Neural progenitor cell (in vitro differentiated cells): ENCODE measurements around the gene IFITM5. TPM values are rescaled to one million over a fixed set of nuclear protein-coding genes. Genes with fewer than 3 reads are reported as not detected.
"Not testable (repeated sequence)": the region's sequence is repeated elsewhere in the genome, so short reads cannot be mapped to it uniquely, and the experiment has no call there.

ENCODE experiments used
- DNase-seq: peaks from one replicate; pipeline ENCODE4 v3.0.0-alpha.2; 2016; ENCODE audit warnings: low spot score
- H2AFZ ChIP-seq: fragments of 200-600 bp; sonication (generic); replicated peaks from 2 replicates; pipeline ENCODE4 v1.6.1; 2016; ENCODE audit warnings: antibody characterized with exemption
- H3F3A ChIP-seq: fragments of 200-600 bp; sonication (generic); 2 replicates; pipeline ENCODE4 v1.6.1; 2016; ENCODE audit warnings: antibody characterized with exemption, low read depth
- H3K27ac ChIP-seq: fragments of 200-600 bp; sonication (generic); 2 replicates; pipeline ENCODE4 v1.5.1; 2016; ENCODE audit warnings: mild to moderate bottlenecking
- H3K27me3 ChIP-seq: fragments of 200-600 bp; sonication (generic); 2 replicates; pipeline ENCODE4 v1.6.1; 2016; ENCODE audit warnings: mild to moderate bottlenecking, moderate library complexity
- H3K36me3 ChIP-seq: fragments of 200-600 bp; sonication (generic); 2 replicates; pipeline ENCODE4 v1.5.1; 2016
- H3K4me1 ChIP-seq: fragments of 200-600 bp; sonication (generic); 2 replicates; pipeline ENCODE4 v1.6.1; 2016; ENCODE audit warnings: mixed run types
- H3K4me2 ChIP-seq: fragments of 200-600 bp; sonication (generic); 2 replicates; pipeline ENCODE4 v1.6.1; 2016
- H3K4me3 ChIP-seq: fragments of 200-600 bp; sonication (generic); 2 replicates; pipeline ENCODE4 v1.5.1; 2016
- H3K79me2 ChIP-seq: fragments of 200-600 bp; sonication (generic); 2 replicates; pipeline ENCODE4 v1.6.1; 2016; ENCODE audit warnings: low read depth
- H3K9ac ChIP-seq: fragments of 200-600 bp; sonication (generic); 2 replicates; pipeline ENCODE4 v1.6.1; 2016
- H3K9me3 ChIP-seq: fragments of 200-600 bp; sonication (generic); 2 replicates; pipeline ENCODE4 v1.5.1; 2016; ENCODE audit warnings: low read depth
- H4K20me1 ChIP-seq: fragments of 200-600 bp; sonication (generic); 2 replicates; pipeline ENCODE4 v1.6.1; 2016; ENCODE audit warnings: low read depth
- H3K27ac Mint-ChIP-seq: 3 replicates; pipeline ENCODE4 v1.8.0; 2021; ENCODE audit warnings: mixed read lengths
- H3K27me3 Mint-ChIP-seq: 2 replicates; pipeline ENCODE4 v1.8.0; 2022; ENCODE audit warnings: low read depth, mild to moderate bottlenecking, inconsistent platforms, moderate library complexity, mixed read lengths; ENCODE audit not compliant: insufficient read depth
- H3K36me3 Mint-ChIP-seq: 3 replicates; pipeline ENCODE4 v1.8.0; 2021; ENCODE audit warnings: mixed read lengths
- H3K4me1 Mint-ChIP-seq: 3 replicates; pipeline ENCODE4 v1.8.0; 2021; ENCODE audit warnings: mixed read lengths
- H3K4me3 Mint-ChIP-seq: 3 replicates; pipeline ENCODE4 v1.8.0; 2021; ENCODE audit warnings: mild to moderate bottlenecking, moderate library complexity, mixed read lengths
- H3K9me3 Mint-ChIP-seq: 3 replicates; pipeline ENCODE4 v1.8.0; 2020; ENCODE audit warnings: mixed read lengths
- EZH2 ChIP-seq: fragments of 200-600 bp; sonication (generic); IDR thresholded peaks from 2 replicates; pipeline ENCODE4 v1.6.1; 2017; ENCODE audit warnings: antibody characterized with exemption, mild to moderate bottlenecking, moderate library complexity
- EZH2phosphoT487 ChIP-seq: fragments of 200-600 bp; sonication (generic); IDR thresholded peaks from 2 replicates; pipeline ENCODE4 v1.6.1; 2017; ENCODE audit warnings: antibody characterized with exemption
- total RNA-seq: library from RNA; depleted of rRNA; stranded (reverse); fragments of >200 nt; gene quantifications from 2 replicates; pipeline ENCODE4 v1.2.3, GENCODE V29; 2015; ENCODE audit warnings: low replicate concordance
- TF ChIP-seq, protein P1 (sequence below): fragments of 200-600 bp; sonication (generic); IDR thresholded peaks from 2 replicates; pipeline ENCODE4 v1.5.1; 2017; ENCODE audit warnings: antibody characterized with exemption, mild to moderate bottlenecking

IFITM5 gene
- total RNA-seq, 1 donor from 2014 or later = not detected

- peak overlapping the region; percentile 45 for H3K4me3 ChIP-seq
- H3K79me2 ChIP-seq = not testable (repeated sequence)
These were observed 19.2 kb upstream of the IFITM5 start for GRCh38 chr11:318405-319120.

DNA sequence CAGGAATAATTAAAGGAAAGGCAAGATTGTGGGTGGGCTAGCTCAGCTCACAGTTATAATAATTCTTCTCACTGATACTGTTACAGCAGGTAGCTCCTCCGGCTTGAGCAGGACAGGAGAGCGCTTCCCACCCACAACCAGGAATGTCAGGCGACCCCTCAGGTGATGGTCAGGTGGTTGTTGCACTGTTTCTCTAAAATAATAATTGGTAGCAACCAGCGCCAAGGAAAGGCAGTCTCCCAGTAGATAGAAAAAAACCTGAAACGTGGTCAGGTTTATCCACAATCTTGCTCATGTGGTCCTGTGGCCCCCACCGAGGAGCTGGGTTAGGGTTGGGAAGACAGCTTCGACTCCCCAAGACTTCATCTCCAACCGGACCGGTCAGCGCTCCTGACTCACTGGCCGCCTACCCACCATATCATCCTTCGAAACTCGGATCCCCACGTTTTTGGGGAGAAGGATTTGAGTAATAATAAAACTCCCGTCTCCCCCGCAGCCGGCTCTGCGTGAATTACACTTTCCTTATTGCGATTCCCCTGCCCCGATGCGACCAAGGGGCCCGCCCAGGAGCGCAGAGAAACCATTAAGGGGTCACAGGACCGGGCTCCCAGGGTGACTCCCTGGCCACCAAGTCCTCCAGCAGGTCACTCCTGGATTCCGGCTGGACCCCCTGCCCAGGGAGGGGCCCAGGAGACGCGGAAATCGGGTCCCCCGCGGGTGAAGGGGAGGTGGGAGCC is 18.5 kb upstream of the IFITM5 start:
- H3K4me3 Mint-ChIP-seq = peak overlapping the region; percentile 78
- H4K20me1 ChIP-seq, DNase-seq, H3K79me2 ChIP-seq, H3K27ac ChIP-seq, H3K4me3 ChIP-seq, H3K9me3 ChIP-seq, H3K27ac Mint-ChIP-seq, H3K36me3 Mint-ChIP-seq, H3K9me3 Mint-ChIP-seq, H3K9ac ChIP-seq, H2AFZ ChIP-seq, H3K36me3 ChIP-seq: not testable (repeated sequence)
- peaks cover 48% of the 10 kb centered on the region for H3K4me1 ChIP-seq
- peaks cover 39% of the 10 kb centered on the region for H3K27me3 ChIP-seq
- H3F3A ChIP-seq = peaks cover 35% of the 10 kb centered on the region
- peaks cover 12% of the 10 kb centered on the region for H3K27me3 Mint-ChIP-seq
- H3K4me1 Mint-ChIP-seq = peaks cover 45% of the 10 kb centered on the region
- peak overlapping the region; percentile 84 for H3K4me2 ChIP-seq

More at GRCh38 chr11:318405-319120, 19.2 kb upstream of the IFITM5 start:
- not testable (repeated sequence) for H2AFZ ChIP-seq, H4K20me1 ChIP-seq, H3K36me3 ChIP-seq, H3K27ac ChIP-seq, H3K9me3 ChIP-seq, DNase-seq, H3K36me3 Mint-ChIP-seq, H3K9me3 Mint-ChIP-seq, H3K4me3 Mint-ChIP-seq, H3K9ac ChIP-seq, H3K27ac Mint-ChIP-seq
- Histone ChIP-seq H3K4me1 (peaks cover 41% of the 10 kb centered on the region), H3K4me2 (peak overlapping the region; percentile 79), H3F3A (peaks cover 28% of the 10 kb centered on the region), H3K27me3 (peaks cover 39% of the 10 kb centered on the region)
- Mint-ChIP-seq H3K4me1 (peaks cover 38% of the 10 kb centered on the region), H3K27me3 (peaks cover 12% of the 10 kb centered on the region)

DNA sequence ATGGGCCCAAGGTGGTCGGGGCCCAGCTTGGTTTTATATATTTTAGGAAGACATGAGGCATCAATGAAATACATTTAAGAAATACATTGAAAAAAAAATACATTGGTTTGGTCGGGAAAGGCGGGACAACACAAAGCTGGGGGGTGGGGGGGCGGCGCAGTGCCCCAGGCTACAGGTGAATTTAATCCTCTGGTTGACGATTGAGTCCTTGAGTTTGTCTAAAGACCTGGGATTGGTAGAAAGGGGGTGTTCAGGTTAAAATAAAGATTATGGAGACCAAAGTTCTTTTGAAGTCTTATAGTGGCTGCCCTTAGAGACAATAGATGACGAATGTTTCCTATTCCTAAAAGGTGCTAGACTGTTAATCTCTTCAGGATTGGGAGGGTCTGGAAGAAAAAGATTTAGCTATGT is 17.6 kb upstream of the IFITM5 start:
- peak overlapping the region; percentile 84 for H3K4me2 ChIP-seq
- Mint-ChIP-seq H3K4me3 (peak overlapping the region; percentile 78), H3K27me3 (peaks cover 12% of the 10 kb centered on the region), H3K27ac (no peak overlapping the region), H3K9me3 (no peaks in the 10 kb centered on the region), H3K4me1 (peaks cover 53% of the 10 kb centered on the region), H3K36me3 (no peaks in the 10 kb centered on the region)
- H2AFZ ChIP-seq = no peak overlapping the region
- H4K20me1 ChIP-seq = no peaks in the 10 kb centered on the region
- no peak overlapping the region for H3K9ac ChIP-seq
- H3K79me2 ChIP-seq = no peaks in the 10 kb centered on the region
- H3K4me3 ChIP-seq = peak overlapping the region; percentile 31
- H3F3A ChIP-seq = peaks cover 44% of the 10 kb centered on the region
- no peaks in the 10 kb centered on the region for H3K36me3 ChIP-seq
- no peak overlapping the region for H3K27ac ChIP-seq
- no peak for TF ChIP-seq EZH2
- TF ChIP-seq, protein P1, sequence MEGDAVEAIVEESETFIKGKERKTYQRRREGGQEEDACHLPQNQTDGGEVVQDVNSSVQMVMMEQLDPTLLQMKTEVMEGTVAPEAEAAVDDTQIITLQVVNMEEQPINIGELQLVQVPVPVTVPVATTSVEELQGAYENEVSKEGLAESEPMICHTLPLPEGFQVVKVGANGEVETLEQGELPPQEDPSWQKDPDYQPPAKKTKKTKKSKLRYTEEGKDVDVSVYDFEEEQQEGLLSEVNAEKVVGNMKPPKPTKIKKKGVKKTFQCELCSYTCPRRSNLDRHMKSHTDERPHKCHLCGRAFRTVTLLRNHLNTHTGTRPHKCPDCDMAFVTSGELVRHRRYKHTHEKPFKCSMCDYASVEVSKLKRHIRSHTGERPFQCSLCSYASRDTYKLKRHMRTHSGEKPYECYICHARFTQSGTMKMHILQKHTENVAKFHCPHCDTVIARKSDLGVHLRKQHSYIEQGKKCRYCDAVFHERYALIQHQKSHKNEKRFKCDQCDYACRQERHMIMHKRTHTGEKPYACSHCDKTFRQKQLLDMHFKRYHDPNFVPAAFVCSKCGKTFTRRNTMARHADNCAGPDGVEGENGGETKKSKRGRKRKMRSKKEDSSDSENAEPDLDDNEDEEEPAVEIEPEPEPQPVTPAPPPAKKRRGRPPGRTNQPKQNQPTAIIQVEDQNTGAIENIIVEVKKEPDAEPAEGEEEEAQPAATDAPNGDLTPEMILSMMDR = no peak
- TF ChIP-seq EZH2phosphoT487 = no peak
- H3K4me1 ChIP-seq = peaks cover 56% of the 10 kb centered on the region
- no peak for DNase-seq
- H3K27me3 ChIP-seq = peaks cover 44% of the 10 kb centered on the region
- no peaks in the 10 kb centered on the region for H3K9me3 ChIP-seq

DNA sequence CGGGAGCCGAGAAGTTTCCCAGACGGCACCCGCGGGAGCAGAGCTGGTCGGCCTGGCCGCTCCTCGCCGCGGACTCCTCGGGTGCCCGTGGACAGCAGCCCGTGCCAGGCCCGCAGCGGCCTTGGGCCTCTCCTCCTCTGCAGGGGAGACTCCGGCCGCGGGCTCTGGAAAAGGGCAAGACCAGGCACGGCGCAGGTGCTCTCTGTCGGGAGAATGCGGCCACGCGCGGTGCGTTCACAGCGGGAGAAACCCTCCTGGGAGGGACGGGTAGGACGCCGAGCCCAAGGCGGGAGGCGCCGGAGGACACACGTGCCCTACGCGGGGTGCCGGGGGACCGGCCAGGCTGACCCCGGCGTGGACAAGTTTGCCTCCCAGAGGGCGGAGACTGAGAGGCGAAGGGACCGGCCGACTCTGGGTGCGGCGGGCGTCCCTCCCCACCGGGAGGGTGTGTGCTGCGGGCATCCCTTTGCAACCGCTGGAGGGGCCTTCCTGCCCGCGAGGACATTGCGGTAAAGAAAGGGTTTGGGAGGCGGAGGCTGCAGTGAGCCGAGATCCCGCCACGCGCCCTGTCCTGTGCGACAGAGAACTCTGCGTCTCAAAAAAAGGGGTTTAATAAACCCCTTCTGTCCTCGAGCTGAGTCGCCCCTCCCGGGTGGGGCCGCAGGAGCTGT is 16.8 kb upstream of the IFITM5 start:
- no peaks in the 10 kb centered on the region for H3K79me2 ChIP-seq
- H3K4me3 ChIP-seq = peak overlapping the region; percentile 31
- peaks cover 57% of the 10 kb centered on the region for H3K4me1 Mint-ChIP-seq
- no peak overlapping the region for H2AFZ ChIP-seq
- H4K20me1 ChIP-seq = no peaks in the 10 kb centered on the region
- H3K27ac Mint-ChIP-seq = no peak overlapping the region
- no peak overlapping the region for H3K27ac ChIP-seq
- H3K4me2 ChIP-seq = peak overlapping the region; percentile 84
- peak; percentile 50 for DNase-seq
- peaks cover 12% of the 10 kb centered on the region for H3K27me3 Mint-ChIP-seq
- no peaks in the 10 kb centered on the region for H3K9me3 Mint-ChIP-seq
- no peak overlapping the region for H3K9ac ChIP-seq
- H3K27me3 ChIP-seq = peaks cover 50% of the 10 kb centered on the region
- H3K4me3 Mint-ChIP-seq = peak overlapping the region; percentile 78
- H3K36me3 Mint-ChIP-seq = no peaks in the 10 kb centered on the region
- TF ChIP-seq, protein P1 = no peak
- TF ChIP-seq EZH2 (peak; percentile 95), EZH2phosphoT487 (peak; percentile 94)
- H3K9me3 ChIP-seq = no peaks in the 10 kb centered on the region
- no peaks in the 10 kb centered on the region for H3K36me3 ChIP-seq
- peaks cover 58% of the 10 kb centered on the region for H3K4me1 ChIP-seq
- peaks cover 47% of the 10 kb centered on the region for H3F3A ChIP-seq
